Stimulated activated CD4-positive, alpha-beta T cell treated with anti-CD3 and anti-CD28 coated beads, Interleukin-2, amount 100 ng/mL, for 24 hours (primary cell): ENCODE results near the gene BATF.

Experiments
- DNase-seq, 2 donors: peaks; one replicate each; pipeline ENCODE4 v3.0.0-alpha.2; 2020

The BATF gene

DNA sequence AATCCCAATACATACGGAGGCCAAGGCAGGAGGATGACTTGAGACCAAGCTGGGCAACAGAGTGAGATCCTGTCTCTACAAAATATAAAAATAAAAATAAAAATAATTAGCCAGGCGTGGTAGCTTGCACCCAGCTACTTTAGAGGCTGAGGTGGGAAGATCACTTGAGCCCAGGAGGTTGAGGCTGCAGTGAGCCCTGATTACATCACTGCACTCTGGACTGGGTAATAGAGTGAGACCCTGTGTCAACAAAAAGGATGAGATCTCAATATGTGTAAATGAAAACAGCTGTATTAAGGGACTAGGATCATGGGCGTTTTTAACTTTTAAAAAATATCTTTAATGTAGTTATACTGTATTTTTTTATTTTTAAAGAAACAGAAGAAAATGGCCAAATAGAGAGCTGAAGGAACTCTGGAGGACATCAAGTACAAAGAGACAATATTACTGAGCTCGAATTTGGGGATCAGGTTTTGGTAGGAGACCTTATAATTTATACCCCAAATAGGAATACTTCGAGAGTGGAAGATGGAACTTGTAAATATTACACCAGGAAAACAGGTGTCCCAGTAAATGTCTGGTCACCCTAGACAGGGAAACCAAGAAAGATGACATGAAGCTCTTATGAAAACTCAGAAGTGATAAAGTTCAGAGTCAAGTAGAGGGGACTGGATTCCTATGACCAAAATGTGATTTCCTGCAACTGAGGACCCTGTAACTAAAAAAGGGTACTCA lies 13.1 kb downstream of the BATF start:
- no peak for DNase-seq

DNA sequence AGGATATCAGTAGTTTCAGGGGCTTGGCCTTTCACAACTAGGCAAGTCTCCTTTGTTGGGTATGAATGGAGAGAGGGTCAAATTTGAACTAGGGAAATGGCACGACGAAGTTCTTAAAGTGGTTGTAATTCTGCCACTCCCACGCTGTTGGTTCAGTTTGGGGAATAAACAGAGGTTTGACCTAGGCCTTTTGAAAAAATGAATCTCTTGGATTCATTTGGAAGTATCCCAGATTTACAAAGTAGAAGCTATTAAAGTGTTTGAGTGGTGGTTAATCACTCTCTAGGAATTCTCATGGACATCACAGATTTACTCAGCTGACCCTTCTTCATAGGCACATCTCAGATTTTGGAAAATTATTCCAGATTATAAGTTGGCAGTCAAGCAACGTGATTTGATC lies 14.8 kb downstream of the BATF start:
- DNase-seq, result no peak

DNA sequence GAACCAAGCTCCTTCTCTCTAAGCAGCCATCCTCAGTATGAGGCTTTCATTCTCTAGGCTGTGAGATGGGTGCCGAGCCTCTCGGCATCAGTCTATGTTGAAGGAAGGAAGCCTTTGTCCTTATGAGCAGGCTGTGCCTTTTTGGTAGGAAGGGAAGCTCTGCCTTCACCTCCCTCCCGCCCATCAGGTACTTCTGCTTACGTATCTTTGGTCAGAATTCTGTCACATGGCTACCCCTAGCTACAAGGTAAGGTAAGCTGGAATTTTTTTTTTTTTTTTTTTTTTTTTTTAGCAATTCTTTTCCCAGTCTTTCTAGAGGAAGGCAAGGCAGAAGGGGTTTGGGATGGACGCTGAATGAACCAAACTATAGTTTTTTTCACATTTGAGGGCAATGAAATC lies 16.9 kb downstream of the BATF start:
- no peak for DNase-seq

- DNase-seq, result peak; percentile 50 to 52
Observed at GRCh38 chr14:75539561-75540478, 17.6 kb downstream of the BATF start.

DNA sequence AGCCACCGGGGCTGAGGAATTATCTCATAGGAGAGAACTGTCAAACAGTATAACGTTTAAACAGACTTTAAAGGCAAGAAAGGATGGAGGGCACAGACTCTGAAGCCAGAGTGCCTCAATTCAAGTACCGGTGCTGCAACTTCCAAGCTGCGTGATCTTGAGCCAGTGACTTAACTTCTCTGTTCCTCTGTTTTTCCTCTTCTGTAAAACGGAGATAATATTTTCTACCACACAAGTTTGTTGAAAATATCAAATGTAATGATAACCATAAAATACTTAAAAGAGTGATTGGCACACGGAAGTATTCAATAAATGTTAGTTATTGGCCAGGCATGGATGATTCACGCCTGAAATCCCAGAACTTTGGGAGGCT lies 18.2 kb downstream of the BATF start:
- no peak for DNase-seq

DNA sequence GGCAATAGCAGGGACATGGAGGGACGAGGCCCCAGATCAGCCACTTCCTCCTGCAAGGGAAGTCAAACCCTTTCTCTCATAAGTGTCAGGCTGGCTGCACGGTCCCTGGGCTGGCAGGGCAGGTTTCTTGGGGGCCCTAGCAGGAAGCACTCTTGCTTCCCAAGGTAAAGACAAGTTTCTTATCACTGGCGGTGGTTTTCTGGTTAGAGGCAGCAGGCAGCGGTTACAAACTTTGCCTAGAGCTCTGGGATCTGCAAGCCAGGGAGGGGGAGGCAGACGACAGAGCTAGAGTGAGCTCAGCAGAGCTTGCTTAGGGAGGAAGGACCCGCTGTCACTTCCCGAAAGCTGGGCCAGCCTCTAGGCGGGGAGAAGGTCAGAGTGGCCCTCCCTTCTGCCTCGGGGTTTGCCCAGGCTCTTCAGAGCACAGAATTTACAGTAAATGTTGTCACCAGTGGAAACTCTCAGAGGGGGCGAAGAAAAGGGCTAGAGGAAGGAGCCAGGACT lies 20.4 kb downstream of the BATF start:
- peak; percentile 83 to 85 for DNase-seq

- DNase-seq, result no peak
Observed at GRCh38 chr14:75543253-75543652, 21.0 kb downstream of the BATF start.

DNA sequence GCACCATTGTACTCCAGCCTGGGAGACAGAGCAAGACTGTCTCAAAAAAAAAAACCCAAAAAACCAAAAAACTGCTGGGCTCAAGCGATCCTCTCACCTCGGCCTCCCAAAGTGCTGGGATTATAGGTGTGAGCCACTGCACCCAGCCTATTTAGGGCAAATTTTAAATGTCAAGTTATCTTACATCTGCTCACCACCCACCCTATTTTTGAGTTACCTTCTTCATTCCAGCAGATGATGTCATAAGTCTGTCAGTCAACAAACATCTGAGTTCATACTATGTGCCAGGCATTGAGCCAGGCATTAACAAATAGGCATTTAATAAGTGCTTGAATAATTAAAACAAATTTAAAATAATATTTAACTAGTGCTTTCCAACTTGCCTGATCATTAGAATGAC lies 21.5 kb downstream of the BATF start:
- DNase-seq, result no peak

DNA sequence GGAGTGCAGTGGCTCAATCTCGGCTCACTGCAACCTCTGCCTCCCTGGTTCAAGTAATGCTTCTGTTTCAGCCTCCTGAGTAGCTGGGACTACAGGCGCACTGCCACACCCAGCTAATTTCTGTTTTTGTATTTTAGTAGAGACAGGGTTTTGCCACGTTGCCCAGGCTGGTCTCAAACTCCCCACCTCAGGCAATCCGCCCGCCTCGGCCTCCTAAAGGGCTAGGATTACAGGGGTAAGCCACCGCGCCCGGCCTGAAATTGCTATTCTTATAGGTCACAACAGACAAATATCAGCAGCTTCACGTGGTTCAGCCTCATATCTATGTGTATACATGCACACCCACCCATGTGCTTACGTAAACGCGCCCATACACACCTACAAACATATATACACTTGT lies 23.6 kb downstream of the BATF start:
- no peak for DNase-seq

DNA sequence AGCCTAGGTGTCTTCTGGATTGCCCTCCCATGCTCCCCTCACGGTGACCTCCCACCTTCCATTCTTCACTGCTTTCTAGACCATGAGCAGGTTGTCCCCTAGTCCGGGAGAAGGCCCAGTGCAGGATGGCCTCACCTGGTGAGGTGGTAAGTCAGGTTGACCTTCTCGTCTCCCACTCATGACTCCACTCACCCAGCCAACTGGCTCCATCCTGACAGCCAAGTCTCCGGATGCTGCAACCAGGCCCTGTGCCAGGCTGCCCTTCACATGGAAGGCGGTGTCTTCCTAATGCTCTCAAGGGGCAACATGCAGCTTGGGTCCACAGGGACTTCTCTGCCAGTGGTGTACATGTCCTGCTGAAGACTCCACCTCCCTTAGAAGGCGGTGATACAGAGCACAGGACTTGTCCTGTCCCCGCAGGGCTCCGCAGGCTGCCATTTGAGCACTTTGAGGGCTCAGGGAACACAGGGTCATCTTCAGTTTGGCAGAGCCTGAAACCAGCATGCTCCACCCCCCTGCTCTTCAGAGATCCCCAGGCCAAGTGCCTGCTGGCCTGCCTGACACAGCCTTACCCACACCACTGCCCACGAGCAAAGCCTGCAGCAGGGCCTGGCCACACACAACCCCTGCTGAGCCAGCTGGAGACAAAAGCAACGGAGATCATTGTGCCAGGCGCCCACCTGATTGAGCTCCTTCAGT lies 25.4 kb downstream of the BATF start:
- no peak for DNase-seq

DNA sequence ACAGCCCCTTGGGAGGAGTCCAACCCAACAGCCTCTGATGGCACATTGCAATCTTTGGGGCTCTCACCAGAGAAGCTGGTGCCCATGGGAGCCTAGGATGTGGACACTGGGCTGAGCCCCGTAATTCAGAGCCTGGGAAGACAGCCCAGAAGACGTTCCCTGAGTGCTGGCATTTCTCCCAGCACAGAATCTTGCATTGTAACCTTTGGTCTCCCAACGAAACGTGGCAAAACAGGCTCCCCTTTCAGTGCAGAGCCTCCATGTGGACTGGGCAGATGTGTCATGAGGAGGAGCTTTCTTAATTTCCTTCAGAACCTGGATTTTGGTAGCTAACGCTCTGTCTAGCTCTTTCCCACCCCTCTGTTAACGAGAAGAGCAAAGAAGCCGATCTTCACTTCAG lies 26.3 kb downstream of the BATF start:
- no peak for DNase-seq

DNA sequence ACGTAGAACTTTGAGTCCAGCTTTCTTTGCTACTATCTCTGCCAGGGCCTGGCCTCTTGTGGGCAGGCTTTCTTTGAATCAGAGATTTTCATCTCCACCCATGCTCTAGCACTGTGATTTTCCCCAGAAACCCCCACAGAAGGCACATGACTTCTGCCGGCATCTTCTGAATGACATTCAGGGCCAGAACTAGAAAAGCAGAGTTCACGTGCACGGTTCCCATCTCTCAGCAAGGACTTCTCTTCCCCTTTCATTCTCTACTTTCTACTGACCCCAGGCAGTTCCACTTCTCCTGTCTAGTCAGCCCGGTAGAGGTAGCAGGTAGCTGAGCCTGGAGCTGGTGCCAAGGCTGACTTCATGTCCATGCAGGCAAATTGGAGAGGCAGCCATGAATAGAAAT lies 26.9 kb downstream of the BATF start:
- peak in 1 of 2 donors; percentile 44 for DNase-seq

- no peak for DNase-seq
Observed at GRCh38 chr14:75551021-75551420, 28.8 kb downstream of the BATF start.

DNA sequence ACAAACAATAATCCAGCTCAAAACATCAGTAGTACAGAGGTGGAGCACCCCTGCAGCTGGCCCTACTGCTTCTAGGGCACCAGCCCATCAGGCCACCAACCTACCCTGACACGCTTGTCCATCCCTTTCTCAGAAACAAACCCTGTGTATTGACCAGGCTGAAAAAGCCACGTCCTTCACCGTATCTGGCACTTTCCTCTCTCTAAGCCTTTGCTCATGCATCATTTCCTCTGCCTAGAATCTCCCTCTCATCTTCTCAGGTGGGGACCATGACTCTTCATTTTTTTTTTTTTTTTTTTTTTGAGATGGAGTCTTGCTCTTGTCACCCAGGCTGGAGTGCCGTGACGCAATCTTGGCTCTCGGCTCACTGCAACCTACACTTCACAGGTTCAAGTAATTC lies 30.9 kb downstream of the BATF start:
- no peak for DNase-seq

GRCh38 chr14:75553761-75554364 lies 31.6 kb downstream of the BATF start:
- DNase-seq, result no peak

DNA sequence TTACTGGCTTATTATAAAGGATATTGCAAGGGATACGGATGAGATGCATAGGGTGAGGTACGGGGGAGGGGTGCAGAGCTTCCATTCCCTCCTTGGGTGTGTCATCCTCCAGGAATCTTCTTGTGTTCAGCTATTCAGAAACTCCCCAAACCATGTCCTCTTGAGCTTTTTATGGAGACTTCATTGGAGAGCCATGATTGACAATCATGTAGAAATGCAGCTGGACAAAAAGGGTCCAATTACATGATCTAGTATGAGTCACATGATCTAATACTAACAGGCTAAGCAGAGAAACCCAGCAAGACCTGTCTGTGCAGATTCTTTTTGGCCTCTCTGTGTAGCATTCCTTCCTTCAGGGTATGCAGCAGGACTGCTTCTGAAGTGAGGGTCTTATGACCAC lies 32.2 kb downstream of the BATF start:
- DNase-seq, result no peak

- no peak for DNase-seq
Observed at GRCh38 chr14:75558440-75558839, 36.2 kb downstream of the BATF start.

DNA sequence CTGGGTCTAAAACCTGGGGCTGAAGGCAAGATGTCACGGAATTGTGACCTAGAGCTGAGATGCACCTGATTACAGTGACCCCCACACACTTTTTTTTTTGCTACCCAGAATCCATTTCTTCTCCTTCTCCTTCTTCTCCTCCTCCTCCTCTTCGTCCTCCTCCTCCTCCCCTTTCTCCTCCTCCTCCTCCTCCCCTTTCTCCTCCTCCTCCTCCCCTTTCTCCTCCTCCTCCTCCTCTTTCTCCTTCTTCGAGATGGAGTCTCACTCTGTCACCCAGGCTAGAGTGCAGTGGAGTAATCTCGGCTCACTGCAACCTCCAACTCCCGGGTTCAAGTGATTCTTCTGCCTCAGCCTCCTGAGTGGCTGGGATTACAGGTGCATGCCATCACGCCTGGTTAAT lies 36.8 kb downstream of the BATF start:
- no peak for DNase-seq

GRCh38 chr14:75559451-75560222 lies 37.4 kb downstream of the BATF start:
- DNase-seq, result peak; percentile 75 to 80

- peak; percentile 55 to 56 for DNase-seq
Observed at GRCh38 chr14:75561013-75561432, 38.8 kb downstream of the BATF start.

DNA sequence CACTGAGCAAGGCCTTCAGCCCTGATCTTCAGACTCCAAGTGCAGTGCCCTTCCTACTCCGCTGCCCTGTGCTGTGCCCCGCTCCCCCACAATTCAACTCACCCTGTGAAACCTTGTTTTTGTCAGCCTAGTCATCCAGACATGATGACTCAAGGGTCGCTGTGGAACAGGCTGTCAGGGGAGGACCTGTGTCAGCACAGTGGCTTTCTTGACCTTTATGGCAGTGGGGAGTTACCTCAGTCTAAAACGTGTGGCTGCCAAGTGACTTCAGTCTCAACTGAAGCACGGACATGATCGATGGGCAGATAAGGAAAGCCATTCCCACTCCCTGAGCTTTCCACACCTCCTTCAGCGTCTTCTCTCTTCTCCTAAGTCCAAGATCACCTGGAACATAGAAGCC lies 39.8 kb downstream of the BATF start:
- DNase-seq, result peak; percentile 72 to 78

- no peak for DNase-seq
Observed at GRCh38 chr14:75562489-75562888, 40.2 kb downstream of the BATF start.
